H9 (cell line): ENCODE results near the gene SERPINB5. TPM values are rescaled to one million over a fixed set of nuclear protein-coding genes. Genes with fewer than 3 reads are reported as not detected.

Source experiments
- DNase-seq: peaks from one replicate; pipeline ENCODE4 v3.0.0-alpha.2; 2017
- H2AFZ ChIP-seq: one replicate; pipeline ENCODE4 v1.6.1; 2013; ENCODE audit warnings: mild to moderate bottlenecking, low read length, control low read depth, moderate library complexity
- H2AK5ac ChIP-seq: 2 replicates; pipeline ENCODE4 v1.6.1; 2013; ENCODE audit warnings: low read length, control low read depth, mixed read lengths; ENCODE audit not compliant: insufficient read length
- H2BK120ac ChIP-seq: one replicate; pipeline ENCODE4 v1.6.1; 2013; ENCODE audit warnings: low read depth, mild to moderate bottlenecking, low read length, control low read depth, inconsistent platforms; ENCODE audit not compliant: poor library complexity, severe bottlenecking
- H2BK12ac ChIP-seq: 2 replicates; pipeline ENCODE4 v1.6.1; 2013; ENCODE audit warnings: low read length, control low read depth, mixed read lengths, low read depth; ENCODE audit not compliant: insufficient read length
- H2BK15ac ChIP-seq: 2 replicates; pipeline ENCODE4 v1.6.1; 2013; ENCODE audit warnings: low read depth, low read length, control low read depth
- H2BK20ac ChIP-seq: one replicate; pipeline ENCODE4 v1.6.1; 2013; ENCODE audit warnings: low read depth, mild to moderate bottlenecking, low read length, control low read depth, inconsistent platforms; ENCODE audit not compliant: poor library complexity, severe bottlenecking
- H2BK5ac ChIP-seq: 2 replicates; pipeline ENCODE4 v1.6.1; 2013; ENCODE audit warnings: low read length, control low read depth, mixed read lengths; ENCODE audit not compliant: insufficient read length
- H3K14ac ChIP-seq: 2 replicates; pipeline ENCODE4 v1.6.1; 2013; ENCODE audit warnings: low read length, control low read depth; ENCODE audit not compliant: insufficient read depth
- H3K18ac ChIP-seq: 2 replicates; pipeline ENCODE4 v1.6.1; 2013; ENCODE audit warnings: low read depth, mild to moderate bottlenecking, mixed read lengths, low read length, control low read depth; ENCODE audit not compliant: insufficient read length
- H3K23ac ChIP-seq: 2 replicates; pipeline ENCODE4 v1.6.1; 2013; ENCODE audit warnings: low read length, control low read depth, mixed read lengths, low read depth; ENCODE audit not compliant: insufficient read length
- H3K23me2 ChIP-seq: 2 replicates; pipeline ENCODE4 v1.6.1; 2013; ENCODE audit warnings: low read depth, mild to moderate bottlenecking, mixed read lengths, low read length, control low read depth; ENCODE audit not compliant: insufficient read length, poor library complexity, severe bottlenecking
- H3K27ac ChIP-seq: 2 replicates; pipeline ENCODE4 v1.5.1; 2013; ENCODE audit warnings: low read length, control low read depth, mixed read lengths, low read depth; ENCODE audit not compliant: insufficient read length
- H3K27me3 ChIP-seq: 2 replicates; pipeline ENCODE4 v1.6.1; 2013; ENCODE audit warnings: low read length, control low read depth, inconsistent platforms; ENCODE audit not compliant: insufficient read depth
- H3K4ac ChIP-seq: 2 replicates; pipeline ENCODE4 v1.6.1; 2013; ENCODE audit warnings: low read depth, mild to moderate bottlenecking, control low read depth, inconsistent platforms, low read length, moderate library complexity
- H3K4me1 ChIP-seq: 2 replicates; pipeline ENCODE4 v1.6.1; 2013; ENCODE audit warnings: low read length, control low read depth, inconsistent platforms; ENCODE audit not compliant: insufficient read depth
- H3K4me2 ChIP-seq: 2 replicates; pipeline ENCODE4 v1.6.1; 2013; ENCODE audit warnings: low read length, control low read depth, mixed read lengths; ENCODE audit not compliant: insufficient read length, insufficient read depth
- H3K56ac ChIP-seq: 2 replicates; pipeline ENCODE4 v1.6.1; 2013; ENCODE audit warnings: low read depth, mild to moderate bottlenecking, mixed read lengths, low read length, control low read depth; ENCODE audit not compliant: insufficient read length
- H3K79me1 ChIP-seq: 2 replicates; pipeline ENCODE4 v1.6.1; 2013; ENCODE audit warnings: low read depth, mild to moderate bottlenecking, moderate library complexity, low read length, control low read depth, inconsistent platforms; ENCODE audit not compliant: insufficient read depth, poor library complexity, severe bottlenecking
- H3K79me2 ChIP-seq: 2 replicates; pipeline ENCODE4 v1.6.1; 2013; ENCODE audit warnings: low read length, control low read depth, inconsistent platforms; ENCODE audit not compliant: insufficient read depth
- H3K9ac ChIP-seq: 2 replicates; pipeline ENCODE4 v1.6.1; 2013; ENCODE audit warnings: low read length, control low read depth, mixed read lengths; ENCODE audit not compliant: insufficient read length; ENCODE audit errors: extremely low read depth
- H3K9me3 ChIP-seq: one replicate; pipeline ENCODE4 v1.6.1; 2013; ENCODE audit warnings: low read depth, low read length, inconsistent platforms; ENCODE audit not compliant: control insufficient read depth
- H3T11ph ChIP-seq: one replicate; pipeline ENCODE4 v1.6.1; 2013; ENCODE audit warnings: mild to moderate bottlenecking, low read length, control low read depth, inconsistent platforms
- H4K20me1 ChIP-seq: one replicate; pipeline ENCODE4 v1.6.1; 2013; ENCODE audit not compliant: control insufficient read depth, insufficient read length, insufficient read depth
- H4K5ac ChIP-seq: 2 replicates; pipeline ENCODE4 v1.6.1; 2013; ENCODE audit warnings: low read depth, mild to moderate bottlenecking, mixed read lengths, low read length, control low read depth; ENCODE audit not compliant: insufficient read length
- H4K8ac ChIP-seq: replicated peaks from 2 replicates; pipeline ENCODE4 v1.6.1; 2013; ENCODE audit warnings: low read length, control low read depth, mixed read lengths, low read depth; ENCODE audit not compliant: insufficient read length
- H4K91ac ChIP-seq: 2 replicates; pipeline ENCODE4 v1.6.1; 2013; ENCODE audit warnings: low read depth, mild to moderate bottlenecking, moderate library complexity, mixed read lengths, low read length, control low read depth; ENCODE audit not compliant: insufficient read length
- H3K27ac Mint-ChIP-seq, 3 experiments: 2 replicates in 2 of 3; 3 replicates in 1 of 3; pipeline ENCODE4 v1.8.0; 2020 to 2021; ENCODE audit warnings: mixed read lengths in 3 of 3, mild to moderate bottlenecking in 1 of 3, moderate library complexity in 1 of 3
- H3K27me3 Mint-ChIP-seq: 2 replicates; pipeline ENCODE4 v1.8.0; 2021; ENCODE audit warnings: low read depth, mild to moderate bottlenecking, moderate library complexity, mixed read lengths
- H3K36me3 Mint-ChIP-seq, 3 experiments: 2 replicates in 2 of 3; 3 replicates in 1 of 3; pipeline ENCODE4 v1.8.0; 2020 to 2021; ENCODE audit warnings: low read depth in 3 of 3, mixed read lengths in 3 of 3; ENCODE audit not compliant: insufficient read depth in 1 of 3
- H3K4me1 Mint-ChIP-seq, 2 experiments: 2 replicates each; pipeline ENCODE4 v1.8.0; 2020; ENCODE audit warnings: mixed read lengths in 2 of 2
- H3K4me3 Mint-ChIP-seq, 2 experiments: 2 replicates in 1 of 2; 3 replicates in 1 of 2; pipeline ENCODE4 v1.8.0; 2020 to 2021; ENCODE audit warnings: mild to moderate bottlenecking in 2 of 2, mixed read lengths in 2 of 2, moderate library complexity in 1 of 2
- H3K9me3 Mint-ChIP-seq, 2 experiments: 2 replicates in 1 of 2; 3 replicates in 1 of 2; pipeline ENCODE4 v1.8.0; 2020; ENCODE audit warnings: mild to moderate bottlenecking in 2 of 2, mixed read lengths in 2 of 2, moderate library complexity in 1 of 2
- WGBS: extraction: QIAGEN DNeasy Blood & Tissue Kit; methylation state at CpG from one replicate; pipeline ENCODE4 v1.1.7; 2013; ENCODE audit warnings: missing lambda C conversion rate, low lambda C conversion rate, mixed read lengths; ENCODE audit not compliant: insufficient read length; ENCODE audit errors: extremely low coverage; 5-methylcytosine and 5-hydroxymethylcytosine counted together
- total RNA-seq: library from RNA; stranded (reverse); gene quantifications from 2 replicates; pipeline ENCODE4 v1.2.1, GENCODE V29; 2021
- TF ChIP-seq, protein P1 (sequence below): fragments of 200-600 bp; sonication (generic); conservative IDR thresholded peaks from 3 replicates; pipeline ENCODE4 v1.8.0; 2021; ENCODE audit warnings: antibody characterized with exemption, mild to moderate bottlenecking

The SERPINB5 gene
- total RNA-seq, 1 experiment from 2014 or later, result not detected

DNA sequence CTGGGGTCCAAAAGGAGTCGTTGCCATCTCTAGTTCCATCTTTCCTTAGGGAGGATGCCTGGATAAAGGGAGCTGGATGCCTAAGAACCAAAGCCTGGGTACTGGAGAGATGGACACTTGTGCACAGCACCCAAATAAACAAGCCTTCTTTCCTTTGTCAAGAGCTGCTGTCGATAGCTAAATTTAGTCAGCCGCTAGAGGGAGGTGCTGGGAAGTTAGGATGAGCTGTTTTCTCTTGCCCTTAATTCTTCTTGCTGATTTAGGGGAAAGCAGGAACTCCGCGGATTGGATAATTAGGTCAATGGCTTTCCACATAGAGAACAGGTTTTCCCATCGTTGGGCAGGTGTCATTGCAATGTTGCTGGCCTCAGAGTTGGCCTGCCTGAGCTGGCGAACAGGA lies 34.5 kb downstream of the SERPINB5 start:
- H2BK12ac ChIP-seq, result no peak overlapping the region
- WGBS, result no CpG with 5 or more reads among the region's 7 CpGs

More for the DNA sequence above, 34.5 kb downstream of the SERPINB5 start:
- no peaks in the 10 kb centered on the region for H3K79me1 ChIP-seq
- H3K4me2 ChIP-seq, result no peak overlapping the region
- no peak overlapping the region for H2BK120ac ChIP-seq
- H3K9me3 Mint-ChIP-seq, result no peaks in the 10 kb centered on the region
- H4K20me1 ChIP-seq, result no peaks in the 10 kb centered on the region
- H2AK5ac ChIP-seq, result no peak overlapping the region
- H3K27ac Mint-ChIP-seq, result 0 out of 7 replicates have a peak overlapping the region, but pooled peaks of 1 of the 3 experiments have one; percentile 11
- H3K27ac ChIP-seq, result no peak overlapping the region
- no peak overlapping the region for H4K8ac ChIP-seq
- H3K27me3 Mint-ChIP-seq, result no peaks in the 10 kb centered on the region; the same call in 1 of the 2 replicates
- no peak overlapping the region for H3K18ac ChIP-seq
- no peaks in the 10 kb centered on the region for H3K36me3 Mint-ChIP-seq
- TF ChIP-seq, protein P1, sequence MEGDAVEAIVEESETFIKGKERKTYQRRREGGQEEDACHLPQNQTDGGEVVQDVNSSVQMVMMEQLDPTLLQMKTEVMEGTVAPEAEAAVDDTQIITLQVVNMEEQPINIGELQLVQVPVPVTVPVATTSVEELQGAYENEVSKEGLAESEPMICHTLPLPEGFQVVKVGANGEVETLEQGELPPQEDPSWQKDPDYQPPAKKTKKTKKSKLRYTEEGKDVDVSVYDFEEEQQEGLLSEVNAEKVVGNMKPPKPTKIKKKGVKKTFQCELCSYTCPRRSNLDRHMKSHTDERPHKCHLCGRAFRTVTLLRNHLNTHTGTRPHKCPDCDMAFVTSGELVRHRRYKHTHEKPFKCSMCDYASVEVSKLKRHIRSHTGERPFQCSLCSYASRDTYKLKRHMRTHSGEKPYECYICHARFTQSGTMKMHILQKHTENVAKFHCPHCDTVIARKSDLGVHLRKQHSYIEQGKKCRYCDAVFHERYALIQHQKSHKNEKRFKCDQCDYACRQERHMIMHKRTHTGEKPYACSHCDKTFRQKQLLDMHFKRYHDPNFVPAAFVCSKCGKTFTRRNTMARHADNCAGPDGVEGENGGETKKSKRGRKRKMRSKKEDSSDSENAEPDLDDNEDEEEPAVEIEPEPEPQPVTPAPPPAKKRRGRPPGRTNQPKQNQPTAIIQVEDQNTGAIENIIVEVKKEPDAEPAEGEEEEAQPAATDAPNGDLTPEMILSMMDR, result peak; percentile 80
- DNase-seq, result peak; percentile 83
- H3K56ac ChIP-seq, result no peak overlapping the region
- no peak overlapping the region for H3K4ac ChIP-seq
- H3K79me2 ChIP-seq, result no peaks in the 10 kb centered on the region
- no peak overlapping the region for H2AFZ ChIP-seq
- peaks cover 2% of the 10 kb centered on the region for H3K23me2 ChIP-seq
- H3K14ac ChIP-seq, result no peak overlapping the region
- no peaks in the 10 kb centered on the region for H3K9me3 ChIP-seq
- H2BK5ac ChIP-seq, result no peak overlapping the region
- no peak overlapping the region for H4K91ac ChIP-seq
- H4K5ac ChIP-seq, result no peak overlapping the region
- no peak overlapping the region for H3T11ph ChIP-seq
- H3K4me1 Mint-ChIP-seq, result peaks cover 49 to 53% of the 10 kb centered on the region in 2 experiments
- peak overlapping the region in 1 of 2 experiments; percentile 57; a peak in 2 of 5 replicates for H3K4me3 Mint-ChIP-seq
- H3K9ac ChIP-seq, result no peak overlapping the region
- no peaks in the 10 kb centered on the region for H3K27me3 ChIP-seq
- H3K4me1 ChIP-seq, result peaks cover 6% of the 10 kb centered on the region; the same call in 1 of the 2 replicates
- H2BK20ac ChIP-seq, result no peak overlapping the region
- no peak overlapping the region for H2BK15ac ChIP-seq
- no peak overlapping the region for H3K23ac ChIP-seq
